Endothelial cell (in vitro differentiated cells): ENCODE measurements around the gene SPPL2C. TPM values are rescaled to one million over a fixed set of nuclear protein-coding genes. Genes with fewer than 3 reads are reported as not detected.

Experiments
- DNase-seq: peaks from one replicate; pipeline ENCODE4 v3.0.0; 2021; ENCODE audit warnings: low spot score
- H3K27ac Mint-ChIP-seq: one replicate; pipeline ENCODE4 v1.8.0; 2021; ENCODE audit warnings: mixed read lengths, inconsistent platforms; ENCODE audit not compliant: unreplicated experiment
- H3K27me3 Mint-ChIP-seq: one replicate; pipeline ENCODE4 v1.8.0; 2021; ENCODE audit warnings: mild to moderate bottlenecking, moderate library complexity, mixed read lengths, inconsistent platforms; ENCODE audit not compliant: unreplicated experiment
- H3K36me3 Mint-ChIP-seq: one replicate; pipeline ENCODE4 v1.8.0; 2021; ENCODE audit warnings: mild to moderate bottlenecking, low read depth, mixed read lengths, inconsistent platforms; ENCODE audit not compliant: unreplicated experiment
- H3K4me1 Mint-ChIP-seq: one replicate; pipeline ENCODE4 v1.8.0; 2021; ENCODE audit warnings: mild to moderate bottlenecking, mixed read lengths, inconsistent platforms; ENCODE audit not compliant: unreplicated experiment
- H3K4me3 Mint-ChIP-seq: one replicate; pipeline ENCODE4 v1.8.0; 2021; ENCODE audit warnings: mild to moderate bottlenecking, mixed read lengths, inconsistent platforms; ENCODE audit not compliant: unreplicated experiment
- H3K9me3 Mint-ChIP-seq: one replicate; pipeline ENCODE4 v1.8.0; 2021; ENCODE audit warnings: mixed read lengths, inconsistent platforms; ENCODE audit not compliant: unreplicated experiment
- total RNA-seq: library from RNA; stranded (reverse); fragmentation: NEBNext Ultra II Directional; extraction: Animal tissue kit (Norgen Biotek cat#: 25700); gene quantifications from one replicate; pipeline ENCODE4 v1.2.1, GENCODE V29; 2021; ENCODE audit not compliant: unreplicated experiment
- TF ChIP-seq, protein P1 (sequence below): fragments of 200-600 bp; sonication (generic); IDR thresholded peaks from one replicate; pipeline ENCODE4 v1.5.0; 2021; ENCODE audit warnings: antibody characterized with exemption; ENCODE audit not compliant: unreplicated experiment

The SPPL2C gene
- total RNA-seq, 1 donor from 2014 or later, result not detected

DNA sequence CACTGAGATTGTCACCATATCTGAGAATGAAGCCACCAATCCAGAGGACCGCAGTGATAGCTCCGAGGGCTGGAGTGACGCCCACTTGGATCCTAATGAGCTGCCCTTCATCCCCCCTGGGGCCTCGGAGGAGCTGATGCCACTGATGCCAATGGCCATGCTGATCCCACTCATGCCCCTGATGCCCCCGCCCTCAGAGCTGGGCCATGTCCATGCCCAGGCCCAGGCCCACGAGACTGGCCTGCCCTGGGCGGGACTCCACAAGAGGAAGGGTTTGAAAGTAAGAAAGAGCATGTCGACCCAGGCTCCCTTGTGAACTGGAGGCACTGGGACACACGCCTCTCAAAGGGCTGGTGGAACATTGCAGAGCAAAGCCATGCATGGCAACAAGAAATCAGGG, 2.0 kb downstream of the SPPL2C start:
- Mint-ChIP-seq H3K27ac (no peak overlapping the region), H3K9me3 (no peaks in the 10 kb centered on the region), H3K27me3 (peaks cover 12% of the 10 kb centered on the region), H3K4me3 (no peak overlapping the region), H3K4me1 (no peaks in the 10 kb centered on the region), H3K36me3 (no peaks in the 10 kb centered on the region)
- TF ChIP-seq, protein P1, sequence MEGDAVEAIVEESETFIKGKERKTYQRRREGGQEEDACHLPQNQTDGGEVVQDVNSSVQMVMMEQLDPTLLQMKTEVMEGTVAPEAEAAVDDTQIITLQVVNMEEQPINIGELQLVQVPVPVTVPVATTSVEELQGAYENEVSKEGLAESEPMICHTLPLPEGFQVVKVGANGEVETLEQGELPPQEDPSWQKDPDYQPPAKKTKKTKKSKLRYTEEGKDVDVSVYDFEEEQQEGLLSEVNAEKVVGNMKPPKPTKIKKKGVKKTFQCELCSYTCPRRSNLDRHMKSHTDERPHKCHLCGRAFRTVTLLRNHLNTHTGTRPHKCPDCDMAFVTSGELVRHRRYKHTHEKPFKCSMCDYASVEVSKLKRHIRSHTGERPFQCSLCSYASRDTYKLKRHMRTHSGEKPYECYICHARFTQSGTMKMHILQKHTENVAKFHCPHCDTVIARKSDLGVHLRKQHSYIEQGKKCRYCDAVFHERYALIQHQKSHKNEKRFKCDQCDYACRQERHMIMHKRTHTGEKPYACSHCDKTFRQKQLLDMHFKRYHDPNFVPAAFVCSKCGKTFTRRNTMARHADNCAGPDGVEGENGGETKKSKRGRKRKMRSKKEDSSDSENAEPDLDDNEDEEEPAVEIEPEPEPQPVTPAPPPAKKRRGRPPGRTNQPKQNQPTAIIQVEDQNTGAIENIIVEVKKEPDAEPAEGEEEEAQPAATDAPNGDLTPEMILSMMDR, result no peak
- DNase-seq, result no peak

DNA sequence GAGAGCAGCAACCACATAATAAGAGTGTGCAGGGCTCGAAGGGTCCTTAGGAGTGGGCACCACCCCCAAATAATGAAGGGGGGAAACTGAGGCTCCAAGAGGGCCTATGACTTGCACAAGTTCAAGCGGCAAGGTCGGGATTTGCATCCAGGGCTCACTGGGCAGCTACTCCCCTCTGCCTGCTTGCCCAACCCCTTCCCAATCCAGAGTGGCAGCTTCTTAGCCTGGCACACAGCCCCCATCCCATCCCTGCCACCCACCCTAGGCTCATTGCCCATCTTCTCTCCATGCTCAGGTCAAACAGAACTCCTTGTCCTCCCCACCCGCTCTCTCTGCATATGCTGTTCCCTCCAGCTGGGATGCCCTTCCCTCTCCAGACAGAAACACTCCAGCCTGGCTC, 2.4 kb downstream of the SPPL2C start:
- H3K4me3 Mint-ChIP-seq, result no peak overlapping the region
- no peaks in the 10 kb centered on the region for H3K4me1 Mint-ChIP-seq
- DNase-seq, result no peak
- TF ChIP-seq, protein P1, result no peak
- no peak overlapping the region for H3K27ac Mint-ChIP-seq
- no peaks in the 10 kb centered on the region for H3K36me3 Mint-ChIP-seq
- H3K27me3 Mint-ChIP-seq, result peaks cover 13% of the 10 kb centered on the region
- no peaks in the 10 kb centered on the region for H3K9me3 Mint-ChIP-seq

DNA sequence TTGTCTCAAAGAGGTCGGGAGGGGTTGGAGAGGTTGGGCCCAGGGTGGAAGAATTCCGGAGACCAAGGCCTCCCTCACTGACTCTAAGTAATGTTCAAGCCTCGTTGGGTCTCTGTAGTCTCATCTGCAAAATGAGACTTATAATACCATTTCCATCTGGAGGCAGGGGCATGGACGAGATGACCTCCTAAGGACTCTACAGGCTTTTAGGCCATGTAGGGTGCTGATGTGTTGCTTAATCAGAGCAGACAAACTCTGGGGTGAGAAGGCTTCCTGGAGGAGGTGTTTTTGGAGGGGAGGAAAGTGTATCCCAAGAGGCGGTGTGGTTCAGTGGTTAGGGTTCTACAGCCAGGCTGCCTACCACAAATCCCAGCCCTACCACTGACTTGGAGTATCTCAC, 3.1 kb downstream of the SPPL2C start:
- Mint-ChIP-seq H3K36me3 (no peaks in the 10 kb centered on the region), H3K27me3 (peaks cover 13% of the 10 kb centered on the region), H3K9me3 (no peaks in the 10 kb centered on the region), H3K4me1 (no peaks in the 10 kb centered on the region), H3K27ac (no peak overlapping the region), H3K4me3 (no peak overlapping the region)
- no peak for DNase-seq
- TF ChIP-seq, protein P1, result no peak

DNA sequence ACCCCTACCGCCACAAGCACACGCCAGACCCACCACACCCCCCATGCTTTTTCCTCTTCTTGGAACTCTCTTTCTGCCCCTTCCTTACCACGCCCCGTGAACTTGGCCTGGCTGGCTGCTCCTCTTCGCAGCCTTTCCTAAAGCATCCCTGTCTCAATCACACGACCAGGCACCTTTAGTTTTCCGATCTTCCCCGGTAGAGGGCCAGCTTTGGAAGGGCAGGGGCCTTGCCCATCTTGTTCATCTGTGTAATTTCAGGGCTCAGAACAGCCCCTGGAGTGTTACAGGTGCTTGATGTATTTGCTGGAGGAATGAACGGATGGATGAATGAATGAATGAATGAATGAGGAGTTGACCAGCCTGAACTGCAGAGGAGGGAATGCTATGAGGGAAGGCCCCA, 3.7 kb downstream of the SPPL2C start:
- H3K27ac Mint-ChIP-seq, result no peak overlapping the region
- H3K9me3 Mint-ChIP-seq, result no peaks in the 10 kb centered on the region
- TF ChIP-seq, protein P1, result no peak
- peaks cover 13% of the 10 kb centered on the region for H3K27me3 Mint-ChIP-seq
- H3K36me3 Mint-ChIP-seq, result no peaks in the 10 kb centered on the region
- no peak overlapping the region for H3K4me3 Mint-ChIP-seq
- no peaks in the 10 kb centered on the region for H3K4me1 Mint-ChIP-seq
- no peak for DNase-seq

DNA sequence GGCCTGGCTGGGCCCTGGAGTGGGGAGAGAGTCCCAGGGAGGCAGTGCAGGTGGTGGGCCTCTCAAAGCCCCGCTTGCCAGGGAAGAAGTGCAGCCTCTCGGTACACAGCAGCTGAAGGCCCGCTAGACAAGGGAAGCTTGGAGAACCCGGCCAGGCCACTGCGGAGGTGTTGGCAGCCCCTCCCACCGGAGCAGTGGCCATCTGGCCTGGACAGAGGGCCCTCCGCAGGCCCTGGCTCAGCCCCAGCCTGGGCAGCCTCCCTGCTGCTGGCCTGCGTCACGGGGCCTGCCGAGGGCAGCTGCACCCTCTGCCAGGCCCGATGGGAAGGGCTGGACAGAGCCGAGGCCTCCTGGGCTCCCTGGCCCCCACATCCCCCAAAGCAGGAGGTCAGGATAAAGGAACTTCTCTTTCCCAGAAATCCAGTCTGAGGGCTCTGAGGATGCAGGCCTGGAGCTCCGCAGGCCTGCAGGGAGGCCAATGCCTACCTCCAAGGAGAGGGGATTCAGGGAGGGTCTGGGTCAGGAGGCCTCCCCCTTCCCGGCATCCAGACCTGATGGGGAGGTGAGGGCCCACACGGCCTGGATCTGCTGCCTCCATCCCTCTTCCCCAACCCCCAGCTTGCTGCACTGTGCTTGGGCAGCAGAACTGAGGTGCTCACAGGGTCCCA, 4.3 kb downstream of the SPPL2C start:
- no peaks in the 10 kb centered on the region for H3K9me3 Mint-ChIP-seq
- peaks cover 13% of the 10 kb centered on the region for H3K27me3 Mint-ChIP-seq
- no peak overlapping the region for H3K27ac Mint-ChIP-seq
- TF ChIP-seq, protein P1, result no peak
- no peaks in the 10 kb centered on the region for H3K4me1 Mint-ChIP-seq
- no peaks in the 10 kb centered on the region for H3K36me3 Mint-ChIP-seq
- no peak overlapping the region for H3K4me3 Mint-ChIP-seq
- DNase-seq, result no peak
